HepG2 (cell line): ENCODE measurements around the gene TEX51. TPM values are rescaled to one million over a fixed set of nuclear protein-coding genes. Genes with fewer than 3 reads are reported as not detected.

ENCODE experiments used
- ATAC-seq: fragments of 200-7000 bp; cut with Tn5 transposase; 3 replicates; pipeline ENCODE4 v1.9.1; 2020; ENCODE audit warnings: mild to moderate bottlenecking, moderate library complexity
- BruUV-seq: library from RNA; stranded (reverse); fragments of 400-500 nt; replicated peaks from 2 replicates; lab custom pipeline; 2021; lab: Mats Ljungman, UMichigan
- CTCF ChIA-PET: fragments of 300-600 bp; formaldehyde crosslinking; extraction: SDS; loops from one replicate; lab custom pipeline; 2021; ENCODE audit warnings: low total read pairs, inconsistent platforms, low intra/inter-chr PET ratio; lab: Yijun Ruan, JAX
- POLR2A ChIA-PET: fragments of 350-600 bp; sonication (Branson Sonifier 250); formaldehyde crosslinking; loops from one replicate; lab custom pipeline; 2020; ENCODE audit warnings: antibody characterized with exemption, inconsistent platforms; lab: Yijun Ruan, JAX
- DNase-seq: peaks from one replicate; pipeline ENCODE4 v3.0.0-alpha.2; 2015; ENCODE audit warnings: low spot score
- FAIRE-seq: peaks from 3 replicates; lab custom pipeline; 2011; peaks lifted over from hg19 to GRCh38; lab: Jason Lieb, UNC
- H2AFZ ChIP-seq: one replicate; pipeline ENCODE4 v1.6.1; 2011; ENCODE audit warnings: low read length, inconsistent platforms
- H3K27ac ChIP-seq: fragments of 300-600 bp; 3 replicates; pipeline ENCODE4 v1.8.0; 2011; ENCODE audit warnings: mixed run types, mild to moderate bottlenecking, mixed read lengths, low read length, inconsistent platforms; ENCODE audit not compliant: insufficient read depth; ENCODE audit errors: extremely low read length
- H3K27me3 ChIP-seq, 2 experiments: fragments of 200-600 bp in 1 of 2; 2 replicates in 1 of 2; 3 replicates in 1 of 2; pipeline versions ENCODE4 v1.6.0 to v1.8.0; 2011; ENCODE audit warnings: low read length in 2 of 2, mild to moderate bottlenecking in 2 of 2, moderate library complexity in 2 of 2, inconsistent platforms in 1 of 2; ENCODE audit not compliant: insufficient read depth in 2 of 2, control insufficient read depth in 1 of 2
- H3K36me3 ChIP-seq, 2 experiments: fragments of 200-600 bp in 1 of 2; replicated peaks in 1 of 2; 2 replicates in 1 of 2; 3 replicates in 1 of 2; pipeline versions ENCODE4 v1.5.1 to v1.8.0; 2011; ENCODE audit warnings: low read length in 2 of 2, inconsistent platforms in 1 of 2; ENCODE audit not compliant: insufficient read depth in 2 of 2, control insufficient read depth in 1 of 2
- H3K4me1 ChIP-seq: 2 replicates; pipeline ENCODE4 v1.5.1; 2012; ENCODE audit warnings: low read length, inconsistent platforms; ENCODE audit not compliant: insufficient read depth
- H3K4me2 ChIP-seq: 2 replicates; pipeline ENCODE4 v1.6.0; 2011; ENCODE audit warnings: low read depth, low read length, inconsistent platforms
- H3K4me3 ChIP-seq, 3 experiments: fragments of 200-600 bp in 1 of 3; sonication (generic), shearing (Covaris generic) in 1 of 3; replicated peaks in 1 of 3; 2 replicates each; pipeline ENCODE4 v1.5.1; 2011 to 2016; ENCODE audit warnings: low read length in 3 of 3, inconsistent platforms in 2 of 3, low read depth in 2 of 3, mild to moderate bottlenecking in 2 of 3, control low read depth in 1 of 3, mixed read lengths in 1 of 3; ENCODE audit not compliant: insufficient read depth in 1 of 3
- H3K79me2 ChIP-seq: one replicate; pipeline ENCODE4 v1.6.1; 2011; ENCODE audit warnings: low read length, inconsistent platforms; ENCODE audit not compliant: insufficient read depth
- H3K9ac ChIP-seq: 2 replicates; pipeline ENCODE4 v1.6.0; 2011; ENCODE audit warnings: mild to moderate bottlenecking, low read depth, low read length, inconsistent platforms; ENCODE audit not compliant: insufficient read depth
- H3K9me3 ChIP-seq: 2 replicates; pipeline ENCODE4 v1.5.1; 2012; ENCODE audit warnings: mild to moderate bottlenecking, low read length
- H4K20me1 ChIP-seq: 2 replicates; pipeline ENCODE4 v1.6.0; 2011; ENCODE audit warnings: inconsistent platforms, mild to moderate bottlenecking, low read length, moderate library complexity; ENCODE audit not compliant: insufficient read depth
- BATF2 ChIP-seq: sonication (generic); formaldehyde crosslinking; IDR thresholded peaks from 2 replicates; pipeline ENCODE4 v1.8.0; 2022; ENCODE audit warnings: mild to moderate bottlenecking, missing genetic modification reagents, moderate library complexity
- EED ChIP-seq: sonication (generic); formaldehyde crosslinking; IDR thresholded peaks from 2 replicates; pipeline ENCODE4 v1.5.0; 2020; ENCODE audit warnings: mild to moderate bottlenecking, missing genetic modification reagents
- KDM4B ChIP-seq: sonication (generic); formaldehyde crosslinking; IDR thresholded peaks from 2 replicates; pipeline ENCODE4 v1.4.0; 2020; ENCODE audit warnings: missing genetic modification reagents
- PAF1 ChIP-seq: IDR thresholded peaks from 2 replicates; pipeline ENCODE4 v1.6.1; 2016; ENCODE audit warnings: missing genetic modification reagents, missing compliant biosample characterization
- ZNF124 ChIP-seq: sonication (generic); formaldehyde crosslinking; IDR thresholded peaks from 2 replicates; pipeline ENCODE4 v1.4.0; 2020; ENCODE audit warnings: missing genetic modification reagents
- ZNF337 ChIP-seq: sonication (generic); formaldehyde crosslinking; IDR thresholded peaks from 2 replicates; pipeline ENCODE4 v1.5.1; 2020; ENCODE audit warnings: missing genetic modification reagents, low read depth, mild to moderate bottlenecking, borderline replicate concordance
- ZNF616 ChIP-seq: sonication (generic); formaldehyde crosslinking; IDR thresholded peaks from 2 replicates; pipeline ENCODE4 v1.5.0; 2020; ENCODE audit warnings: low read depth, mild to moderate bottlenecking, missing genetic modification reagents
- ZNF790 ChIP-seq: sonication (generic); formaldehyde crosslinking; IDR thresholded peaks from 2 replicates; pipeline ENCODE4 v1.8.0; 2022; ENCODE audit warnings: missing genetic modification reagents, mild to moderate bottlenecking, borderline replicate concordance
- ZSCAN29 ChIP-seq: sonication (generic); formaldehyde crosslinking; conservative IDR thresholded peaks from 2 replicates; pipeline ENCODE4 v1.4.0; 2020; ENCODE audit warnings: mild to moderate bottlenecking, missing genetic modification reagents
- WGBS: methylation state at CpG from one replicate; pipeline ENCODE4 v1.1.6; 2017; ENCODE audit warnings: low lambda C conversion rate; 5-methylcytosine and 5-hydroxymethylcytosine counted together
- in situ Hi-C: cut with HindIII; loops from 2 replicates; pipeline ENCODE4 v1.10.0; 2017; ENCODE audit warnings: low pct_unique_long_range_greater_than_20kb; ENCODE audit not compliant: extremely low pct_ligation_motif_present
- intact Hi-C: fragments of 100-400 bp; cut with micrococcal nuclease; formaldehyde crosslinking; loops from one replicate; pipeline ENCODE4 v1.10.0; 2022; ENCODE audit not compliant: unreplicated experiment
- polyA plus RNA-seq, 8 experiments: library from polyadenylated mRNA; depleted of rRNA in 3 of 8; stranded (reverse) in 7 of 8; unstranded in 1 of 8; fragments of >200 nt; fragmentation: Illumina TruSeq in 4 of 8; extraction: Trizol in 4 of 8; gene quantifications; 2 replicates each; pipeline versions ENCODE4 v1.2.1 to v1.2.3, GENCODE V29; 2011 to 2016; ENCODE audit warnings: low read depth in 4 of 8, missing spikeins in 1 of 8, mixed read lengths in 1 of 8; ENCODE audit not compliant: insufficient read depth in 1 of 8
- total RNA-seq, 5 experiments: library from RNA; depleted of rRNA; stranded (reverse); fragments of >200 nt; fragmentation: Illumina TruSeq; extraction: Trizol; gene quantifications; 2 replicates each; pipeline ENCODE4 v1.2.3, GENCODE V29; 2016; ENCODE audit warnings: low read depth in 1 of 5
- TF ChIP-seq, protein P1 (sequence below): sonication (generic); formaldehyde crosslinking; IDR thresholded peaks from 2 replicates; pipeline ENCODE4 v1.5.0; 2020; ENCODE audit warnings: missing genetic modification reagents
- TF ChIP-seq, protein P2 (sequence below): sonication (generic); formaldehyde crosslinking; IDR thresholded peaks from 2 replicates; pipeline ENCODE4 v1.4.0; 2020; ENCODE audit warnings: missing genetic modification reagents, borderline replicate concordance

The TEX51 gene
- total and polyA plus RNA-seq, 2 of the 13 experiments (the other 11 are each of a cell fraction or from before 2014, with no cell fraction given): not detected

DNA sequence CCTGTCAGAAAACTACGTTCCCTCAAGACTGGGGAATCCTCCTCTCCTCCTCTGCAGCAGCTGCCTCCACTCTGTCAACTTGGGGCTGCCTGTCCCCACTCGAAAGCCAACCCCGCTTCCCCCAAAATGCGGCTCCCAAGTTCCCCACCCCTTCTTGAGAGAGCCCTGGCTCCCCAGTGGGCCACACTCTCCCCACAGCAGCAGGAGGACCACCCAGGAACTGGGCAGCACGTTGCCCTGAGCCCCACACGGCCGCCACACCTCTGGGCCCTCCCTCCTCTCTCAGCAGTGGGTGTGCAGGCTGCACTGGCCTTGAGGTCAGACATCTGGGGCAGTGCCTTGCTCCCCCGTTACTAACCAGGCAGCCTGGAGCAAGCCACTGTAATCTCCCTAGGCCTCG is 9.6 kb upstream of the TEX51 start:
- BruUV-seq: no TSS peak
- POLR2A ChIA-PET: no interaction called here
- TF ChIP-seq ZNF337 (CRISPR knock-in tag) (no peak), KDM4B (no peak), ZNF616 (no peak), PAF1 (CRISPR knock-in tag) (no peak), ZSCAN29 (CRISPR knock-in tag) (no peak), ZNF790 (CRISPR knock-in tag) (no peak), EED (CRISPR knock-in tag) (no peak), ZNF124 (no peak), BATF2 (CRISPR knock-in tag) (no peak)
- TF ChIP-seq, protein P1, sequence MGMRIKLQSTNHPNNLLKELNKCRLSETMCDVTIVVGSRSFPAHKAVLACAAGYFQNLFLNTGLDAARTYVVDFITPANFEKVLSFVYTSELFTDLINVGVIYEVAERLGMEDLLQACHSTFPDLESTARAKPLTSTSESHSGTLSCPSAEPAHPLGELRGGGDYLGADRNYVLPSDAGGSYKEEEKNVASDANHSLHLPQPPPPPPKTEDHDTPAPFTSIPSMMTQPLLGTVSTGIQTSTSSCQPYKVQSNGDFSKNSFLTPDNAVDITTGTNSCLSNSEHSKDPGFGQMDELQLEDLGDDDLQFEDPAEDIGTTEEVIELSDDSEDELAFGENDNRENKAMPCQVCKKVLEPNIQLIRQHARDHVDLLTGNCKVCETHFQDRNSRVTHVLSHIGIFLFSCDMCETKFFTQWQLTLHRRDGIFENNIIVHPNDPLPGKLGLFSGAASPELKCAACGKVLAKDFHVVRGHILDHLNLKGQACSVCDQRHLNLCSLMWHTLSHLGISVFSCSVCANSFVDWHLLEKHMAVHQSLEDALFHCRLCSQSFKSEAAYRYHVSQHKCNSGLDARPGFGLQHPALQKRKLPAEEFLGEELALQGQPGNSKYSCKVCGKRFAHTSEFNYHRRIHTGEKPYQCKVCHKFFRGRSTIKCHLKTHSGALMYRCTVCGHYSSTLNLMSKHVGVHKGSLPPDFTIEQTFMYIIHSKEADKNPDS (CRISPR knock-in tag): no peak
- TF ChIP-seq, protein P2, sequence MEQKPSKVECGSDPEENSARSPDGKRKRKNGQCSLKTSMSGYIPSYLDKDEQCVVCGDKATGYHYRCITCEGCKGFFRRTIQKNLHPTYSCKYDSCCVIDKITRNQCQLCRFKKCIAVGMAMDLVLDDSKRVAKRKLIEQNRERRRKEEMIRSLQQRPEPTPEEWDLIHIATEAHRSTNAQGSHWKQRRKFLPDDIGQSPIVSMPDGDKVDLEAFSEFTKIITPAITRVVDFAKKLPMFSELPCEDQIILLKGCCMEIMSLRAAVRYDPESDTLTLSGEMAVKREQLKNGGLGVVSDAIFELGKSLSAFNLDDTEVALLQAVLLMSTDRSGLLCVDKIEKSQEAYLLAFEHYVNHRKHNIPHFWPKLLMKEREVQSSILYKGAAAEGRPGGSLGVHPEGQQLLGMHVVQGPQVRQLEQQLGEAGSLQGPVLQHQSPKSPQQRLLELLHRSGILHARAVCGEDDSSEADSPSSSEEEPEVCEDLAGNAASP (CRISPR knock-in tag): no peak

More for the DNA sequence above, 9.6 kb upstream of the TEX51 start:
- no peaks in the 10 kb centered on the region for H3K4me1 ChIP-seq
- H3K27ac ChIP-seq: no peak overlapping the region
- H2AFZ ChIP-seq: no peak overlapping the region
- no peak overlapping the region for H3K9ac ChIP-seq
- H3K4me2 ChIP-seq: no peak overlapping the region
- WGBS: 20% methylated on average over 7 of the region's 9 CpGs
- CTCF ChIA-PET: no interaction called here
- no peak overlapping the region for H3K4me3 ChIP-seq
- DNase-seq: no peak
- in situ Hi-C loops (no loop called here), intact Hi-C loops (no loop called here)
- no peaks in the 10 kb centered on the region for H3K9me3 ChIP-seq
- no peaks in the 10 kb centered on the region for H3K36me3 ChIP-seq
- no peak for FAIRE-seq
- peaks cover 0 to 51% of the 10 kb centered on the region in 2 experiments; a peak in 4 of 5 replicates for H3K27me3 ChIP-seq
- H4K20me1 ChIP-seq: no peaks in the 10 kb centered on the region
- no peaks in the 10 kb centered on the region for H3K79me2 ChIP-seq
- ATAC-seq: no peak; the same call in 2 of the 3 replicates
